OCI-LY1 (cell line): ENCODE data around the gene ENTR1.

Experiments
- CTCF ChIP-seq: fragments of 200-600 bp; sonication (generic), shearing (Covaris generic); IDR thresholded peaks from 2 replicates; pipeline ENCODE4 v1.5.1; 2017; ENCODE audit warnings: mild to moderate bottlenecking, antibody characterized with exemption, low read length, moderate library complexity, mixed read lengths
- EZH2 ChIP-seq: fragments of 200-600 bp; sonication (generic), shearing (Covaris generic); IDR thresholded peaks from 2 replicates; pipeline ENCODE4 v1.8.0; 2017; ENCODE audit warnings: borderline replicate concordance, mixed run types, mild to moderate bottlenecking, antibody characterized with exemption, low read length, moderate library complexity, mixed read lengths

GRCh38 chr9:136398286-136398685, 12.1 kb downstream of the ENTR1 start:
- TF ChIP-seq CTCF (no peak), EZH2 (no peak)
